Left hindlimb (tissue), 1 donor: Measurements from ENCODE around the gene TFCP2.
"Not testable (repeated sequence)": the region's sequence is repeated elsewhere in the genome, so short reads cannot be mapped to it uniquely, and the experiment has no call there.

Source experiments
- DNase-seq: peaks from one replicate; pipeline ENCODE4 v3.0.0-alpha.2; 2018

Gene TFCP2

DNA sequence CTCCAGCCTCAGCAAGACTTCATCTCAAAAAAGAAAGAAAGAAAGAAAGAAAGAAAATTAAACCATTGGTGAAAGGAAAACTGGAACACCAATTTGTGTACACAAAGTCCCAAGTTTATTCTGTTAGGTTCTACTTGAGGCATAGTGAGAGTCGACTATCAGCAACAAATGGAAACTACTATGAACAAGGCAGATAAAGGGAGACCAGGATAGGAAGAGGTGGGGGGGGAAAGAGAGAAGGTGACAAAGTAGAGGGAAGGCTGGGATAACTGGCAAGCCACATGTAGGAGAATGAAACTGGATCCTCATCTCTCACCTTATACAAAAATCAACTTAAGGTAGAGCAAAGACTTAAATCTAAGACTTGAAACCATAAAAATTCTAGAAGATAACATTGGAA lies 25.6 kb downstream of the TFCP2 start:
- DNase-seq = no peak

DNA sequence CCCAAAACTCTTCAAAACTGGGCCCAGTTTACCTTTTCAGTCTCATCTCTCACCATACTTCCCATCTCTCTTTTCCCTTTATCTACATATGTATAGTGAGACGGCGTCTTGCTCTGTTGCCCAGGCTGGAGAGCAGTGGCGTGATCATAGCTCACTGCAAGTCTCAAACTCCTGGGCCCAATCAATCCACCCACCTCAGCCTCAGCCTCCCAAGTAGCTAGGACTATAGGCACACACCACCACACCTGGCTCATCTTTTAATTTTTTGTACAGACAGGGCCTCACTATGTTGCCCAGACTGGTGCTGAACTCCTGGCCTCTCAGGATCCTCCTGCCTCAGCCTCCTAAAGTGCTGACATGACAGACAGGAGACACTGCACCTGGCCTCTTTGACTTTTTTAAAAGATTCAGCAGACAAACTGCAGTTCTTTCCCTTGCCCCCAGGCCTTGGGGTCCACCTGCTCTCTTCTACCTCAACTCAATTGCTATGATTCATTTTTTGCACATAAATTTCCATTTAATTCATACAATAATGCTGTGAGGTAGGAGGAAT lies 33.6 kb downstream of the TFCP2 start:
- no peak for DNase-seq

DNA sequence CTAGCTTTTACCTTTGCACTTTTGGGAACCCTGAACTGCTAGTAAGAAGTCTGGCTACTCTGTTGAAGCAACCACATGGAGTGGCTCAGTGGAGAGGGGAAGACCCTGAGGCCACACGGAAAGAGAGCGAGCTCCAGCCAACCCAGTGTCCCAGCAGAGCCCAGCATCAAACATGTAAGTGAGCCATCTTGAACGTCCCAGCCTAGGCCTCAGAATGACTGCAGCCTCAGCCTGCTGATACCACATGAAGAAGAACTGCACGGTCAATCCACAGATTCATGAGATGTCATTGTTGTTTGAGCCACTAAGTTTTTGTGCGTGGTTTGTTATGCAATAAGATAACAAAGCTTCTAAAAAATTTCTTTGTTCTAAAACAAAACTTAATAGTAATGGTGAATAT lies 40.2 kb downstream of the TFCP2 start:
- no peak for DNase-seq

DNA sequence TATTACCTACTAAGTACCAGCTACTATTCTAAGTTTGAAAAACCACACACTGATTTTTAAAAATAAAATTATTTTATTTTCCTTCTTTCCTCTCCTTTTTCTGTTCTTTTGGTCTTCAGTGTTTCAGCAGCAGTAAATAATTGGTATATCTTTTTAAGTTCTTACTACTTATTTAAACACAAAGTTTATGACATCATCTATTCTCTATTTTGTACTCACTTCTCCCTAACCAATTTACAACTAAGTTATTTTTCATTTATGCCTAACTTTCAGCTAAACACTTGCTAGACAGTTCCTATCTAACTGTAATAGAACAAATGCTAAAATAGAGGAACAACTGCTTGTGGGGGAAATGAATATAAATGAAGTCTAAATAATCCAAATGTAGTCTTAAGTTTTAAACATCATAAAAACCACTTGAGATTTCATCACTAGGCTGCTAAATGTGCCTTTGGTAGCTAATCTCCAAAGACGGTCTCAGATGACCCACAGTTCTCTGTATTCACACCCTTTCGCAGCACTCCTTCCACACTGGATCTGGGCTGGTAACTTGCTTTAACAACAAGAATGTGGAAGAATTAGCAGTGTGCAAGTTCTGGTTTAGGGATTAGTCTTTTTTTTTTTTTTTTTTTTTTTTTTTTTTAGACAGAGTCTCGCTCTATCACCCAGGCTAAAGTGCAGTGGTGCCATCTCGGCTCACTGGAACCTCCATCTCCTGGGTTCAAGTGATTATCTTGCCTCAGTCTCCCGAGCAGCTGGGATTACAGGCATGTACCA lies 41.0 kb downstream of the TFCP2 start:
- no peak for DNase-seq

DNA sequence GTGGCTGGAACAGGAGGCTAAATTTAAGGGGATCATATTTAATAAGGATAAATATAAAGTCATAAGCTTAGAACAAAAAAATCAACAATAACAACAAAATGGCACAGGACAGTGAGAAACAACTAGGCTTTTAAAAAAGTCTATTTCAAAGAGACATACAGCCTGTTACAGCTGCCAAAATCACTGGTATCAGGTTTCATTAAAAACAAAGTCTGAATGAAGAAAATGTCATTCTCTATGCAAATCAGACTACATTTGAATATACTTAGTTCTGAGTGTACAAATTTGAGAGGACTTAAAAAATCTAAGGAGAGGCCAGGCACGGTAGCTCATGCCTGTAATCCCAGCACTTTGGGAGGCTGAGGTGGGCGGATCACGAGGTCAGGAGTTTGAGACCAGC lies 44.0 kb downstream of the TFCP2 start:
- DNase-seq = no peak

DNA sequence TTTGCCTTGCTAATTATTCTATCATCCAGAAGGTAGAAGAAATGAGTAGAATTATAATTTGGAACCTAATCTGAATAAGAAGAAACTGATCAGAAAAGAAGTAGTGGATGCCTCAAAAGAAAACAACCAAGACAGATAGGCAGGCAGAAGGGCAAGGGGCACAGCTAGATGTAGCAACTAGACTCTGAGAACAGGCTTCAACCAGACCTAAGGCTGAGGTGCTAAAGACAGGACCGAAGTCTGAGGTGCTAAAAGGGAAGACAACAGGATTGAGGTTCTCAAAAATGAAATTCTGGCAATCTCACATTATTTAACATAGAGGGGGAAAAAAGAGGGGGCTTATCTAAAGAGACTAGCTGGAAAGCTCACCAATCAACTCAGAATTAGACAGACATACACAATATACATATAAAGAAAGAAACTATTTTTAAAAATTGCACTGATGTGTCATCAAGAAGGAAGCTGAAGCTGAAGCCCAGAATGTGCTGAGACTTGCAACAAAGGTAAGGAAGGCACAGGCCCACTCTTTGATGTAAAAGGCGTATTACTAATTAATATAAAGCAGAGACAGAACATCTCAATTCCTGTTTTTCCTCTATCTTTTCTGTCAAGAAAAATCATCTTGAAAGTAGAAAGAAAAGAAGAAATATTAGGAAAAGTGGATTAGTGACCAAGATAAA lies 45.7 kb downstream of the TFCP2 start:
- no peak for DNase-seq

DNA sequence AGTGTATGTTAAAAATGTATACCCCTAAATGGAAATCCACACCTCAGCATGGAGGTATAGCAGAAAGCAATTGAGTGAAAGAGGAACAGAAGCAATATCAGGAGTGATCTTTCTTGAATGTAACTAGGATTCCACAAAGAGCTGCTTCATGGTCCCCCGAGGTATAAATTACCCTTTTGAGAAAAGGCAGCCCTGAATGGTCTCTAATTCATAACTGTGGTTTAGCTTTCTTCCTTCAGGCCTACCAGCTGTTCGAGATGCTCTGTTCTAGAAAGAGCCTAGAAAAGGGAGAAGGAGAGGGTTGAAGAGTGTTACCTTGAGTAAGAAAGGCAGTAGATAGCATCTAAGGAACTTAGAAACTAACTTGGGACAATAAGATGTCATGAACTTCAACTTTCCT lies 46.6 kb downstream of the TFCP2 start:
- no peak for DNase-seq

DNA sequence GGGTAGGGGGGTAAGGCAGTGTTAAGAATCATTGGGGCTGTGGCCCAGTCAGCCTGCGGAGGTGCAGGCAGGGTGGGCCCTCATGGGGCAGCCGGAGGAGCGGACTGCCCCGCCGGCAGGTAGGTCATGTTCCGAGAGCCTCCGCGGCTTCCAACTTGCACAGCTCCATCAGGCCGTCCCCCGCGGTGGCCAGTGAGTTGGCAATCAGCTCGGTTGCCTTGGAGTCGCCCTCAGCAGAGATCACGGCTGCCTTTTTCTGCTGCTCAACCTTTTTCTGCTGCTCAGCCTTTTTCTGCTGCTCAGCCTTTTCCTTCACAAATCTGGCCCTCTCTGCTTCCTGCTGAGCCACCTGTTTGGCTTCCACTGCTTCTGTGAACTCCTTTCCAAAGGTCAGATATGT lies 48.4 kb downstream of the TFCP2 start:
- no peak for DNase-seq

DNA sequence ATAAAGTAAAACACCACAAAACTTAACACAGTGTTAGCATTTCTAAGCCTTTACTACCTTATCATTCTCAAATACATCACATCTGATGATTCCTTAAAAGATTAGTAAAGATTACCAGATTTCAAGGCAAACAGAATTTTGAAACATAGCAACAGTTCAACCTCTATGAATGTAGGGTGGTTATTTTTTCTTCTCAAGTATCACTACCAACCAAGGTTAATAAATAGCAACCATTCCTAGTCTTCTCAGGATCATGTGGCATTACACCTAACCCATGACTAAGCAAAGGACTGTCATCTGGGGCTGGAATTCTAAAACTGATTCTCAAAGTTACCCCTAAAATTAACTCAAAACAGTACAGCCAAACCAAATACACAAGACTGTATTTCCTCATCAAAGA lies 50.1 kb downstream of the TFCP2 start:
- no peak for DNase-seq

DNA sequence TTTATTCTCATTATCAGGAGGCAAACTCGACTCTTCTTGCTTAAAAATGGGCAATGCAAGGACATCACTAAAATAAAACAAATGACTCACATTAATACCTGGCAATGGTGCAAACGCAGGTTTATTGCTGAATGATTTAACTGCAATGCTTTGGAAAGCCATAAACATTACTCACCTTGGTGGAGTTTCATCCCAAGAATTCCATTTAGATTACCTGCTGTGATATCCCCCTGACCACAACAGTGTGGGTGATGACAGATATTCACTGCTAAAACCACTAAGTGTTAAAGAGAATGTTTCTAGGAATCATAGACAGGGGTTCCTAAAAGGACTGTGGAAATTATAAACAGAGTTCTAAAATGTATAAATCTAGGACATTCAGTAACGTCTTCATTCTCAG lies 54.2 kb downstream of the TFCP2 start:
- DNase-seq = no peak

DNA sequence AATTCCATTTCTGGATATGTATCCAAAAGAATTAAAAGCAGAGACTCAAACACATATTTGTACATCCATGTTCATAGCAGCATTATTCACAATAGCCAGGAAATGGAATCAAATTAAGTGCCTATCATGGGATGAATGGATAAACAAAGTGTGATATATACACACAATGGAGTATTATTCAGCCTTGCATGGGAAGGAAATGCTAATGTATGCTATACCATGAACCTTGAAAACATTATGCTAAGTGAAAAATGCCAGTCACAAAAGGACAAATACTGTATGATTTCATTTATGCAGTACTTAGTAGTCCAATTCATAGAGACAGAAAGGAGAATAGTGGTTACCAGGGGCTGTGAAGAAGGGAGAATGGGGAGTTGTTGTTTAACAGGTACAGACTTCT lies 57.4 kb downstream of the TFCP2 start:
- DNase-seq = no peak

GRCh38 chr12:51108136-51108535 lies 64.8 kb downstream of the TFCP2 start:
- DNase-seq = no peak

GRCh38 chr12:51103977-51104376 lies 69.0 kb downstream of the TFCP2 start:
- DNase-seq = no peak

DNA sequence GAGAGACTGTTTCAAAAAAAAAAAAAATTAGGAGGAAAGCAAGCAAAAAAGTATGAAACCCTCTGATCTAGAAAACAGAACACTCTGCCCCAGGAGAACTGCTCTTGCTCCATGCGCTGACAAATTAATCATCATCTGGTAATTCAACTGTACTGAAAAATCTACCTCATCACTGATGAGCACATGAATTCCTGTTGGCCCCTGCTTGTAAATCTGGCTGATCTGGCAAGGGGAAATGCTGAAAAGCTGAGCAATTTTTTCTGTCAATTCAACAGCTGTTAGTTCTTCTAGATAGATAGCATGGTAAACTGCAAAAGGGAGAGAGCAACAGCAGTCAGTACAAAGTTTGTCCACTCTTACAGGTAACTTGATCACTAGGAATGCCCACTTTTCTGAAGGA lies 74.3 kb downstream of the TFCP2 start:
- no peak for DNase-seq

GRCh38 chr12:51090705-51091229 lies 82.2 kb downstream of the TFCP2 start:
- DNase-seq = no peak

DNA sequence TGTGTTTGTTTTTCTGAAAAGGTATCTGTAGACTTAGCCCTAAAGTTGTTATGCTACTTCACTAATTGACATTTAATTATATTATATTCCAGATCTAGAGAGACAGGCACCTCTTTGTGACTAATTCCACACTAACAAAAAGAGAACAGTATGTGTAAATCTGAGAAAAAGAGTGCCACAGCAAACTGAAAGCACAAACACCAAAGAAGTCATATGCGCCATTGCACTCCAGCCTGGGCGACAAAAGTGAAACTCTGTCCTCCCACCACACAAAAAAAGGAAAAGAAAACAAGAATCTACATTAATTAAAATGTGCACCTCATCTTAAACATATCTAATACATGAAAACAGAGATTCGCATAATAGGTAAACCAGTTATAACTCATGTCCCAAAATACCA lies 85.1 kb downstream of the TFCP2 start:
- no peak for DNase-seq

DNA sequence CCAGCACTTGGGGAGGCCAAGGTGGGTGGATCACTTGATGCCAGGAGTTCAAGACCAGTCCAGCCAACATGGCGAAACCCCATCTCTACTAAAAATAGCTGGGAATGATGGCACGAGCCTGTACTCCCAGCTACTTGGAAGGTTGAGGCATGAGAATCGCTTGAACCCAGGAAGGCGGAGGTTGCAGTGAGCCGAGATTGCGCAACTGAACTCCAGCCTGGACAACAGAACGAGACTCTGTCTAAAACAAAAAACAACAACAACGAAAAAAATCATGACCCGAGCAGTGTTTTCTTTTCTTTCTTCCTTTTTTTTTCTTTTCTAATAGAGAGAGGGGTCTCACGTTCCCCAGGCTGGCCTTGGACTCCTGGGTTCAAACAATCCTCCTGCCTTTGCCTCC lies 86.0 kb downstream of the TFCP2 start:
- DNase-seq = no peak

- no peak for DNase-seq
Observed at GRCh38 chr12:51085757-51086156, 87.2 kb downstream of the TFCP2 start.

DNA sequence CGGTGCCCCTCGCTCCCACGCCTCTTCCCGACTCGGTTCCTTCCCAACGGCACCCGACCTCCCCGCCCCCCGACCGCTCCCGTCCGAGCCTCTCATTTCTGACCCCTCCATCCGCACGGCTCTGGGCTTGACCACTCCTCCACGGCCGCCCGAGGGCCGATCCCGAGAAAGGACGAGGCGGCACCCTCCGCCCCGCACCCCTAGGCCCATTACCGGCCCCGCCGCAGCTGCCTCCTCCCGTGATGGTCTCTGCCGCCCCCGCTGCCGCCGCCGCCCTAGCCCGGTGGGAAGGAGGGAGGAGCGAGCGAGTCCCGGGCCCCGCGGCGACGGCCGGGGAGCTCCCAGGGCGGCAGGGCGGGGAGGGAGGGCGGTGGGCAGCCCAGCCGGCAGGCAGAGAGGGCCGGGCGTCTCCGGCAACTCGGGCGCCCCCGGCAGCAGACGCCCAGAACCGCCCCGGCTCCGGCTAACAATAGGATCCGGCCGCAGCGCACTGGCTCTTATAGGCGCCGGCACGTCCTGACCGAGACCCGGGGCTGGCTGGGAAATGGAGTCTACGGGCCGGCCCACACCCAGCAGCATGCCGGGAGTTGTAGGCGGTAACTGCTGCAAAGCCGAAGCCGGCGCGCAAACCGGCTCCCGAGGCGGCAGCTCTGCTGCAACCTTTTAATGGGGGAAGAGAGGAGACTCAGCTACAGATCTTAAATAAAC lies 89.7 kb downstream of the TFCP2 start, which contains the start of gene CSRNP2:
TSS of gene CSRNP2 (minus strand) at position 471 of the 708 bp plus-strand sequence. CDS start 7,035 bp downstream, outside the sequence.
- DNase-seq = peak; percentile 98

- no peak for DNase-seq
Observed at GRCh38 chr12:51082561-51083125, 90.3 kb downstream of the TFCP2 start.

DNA sequence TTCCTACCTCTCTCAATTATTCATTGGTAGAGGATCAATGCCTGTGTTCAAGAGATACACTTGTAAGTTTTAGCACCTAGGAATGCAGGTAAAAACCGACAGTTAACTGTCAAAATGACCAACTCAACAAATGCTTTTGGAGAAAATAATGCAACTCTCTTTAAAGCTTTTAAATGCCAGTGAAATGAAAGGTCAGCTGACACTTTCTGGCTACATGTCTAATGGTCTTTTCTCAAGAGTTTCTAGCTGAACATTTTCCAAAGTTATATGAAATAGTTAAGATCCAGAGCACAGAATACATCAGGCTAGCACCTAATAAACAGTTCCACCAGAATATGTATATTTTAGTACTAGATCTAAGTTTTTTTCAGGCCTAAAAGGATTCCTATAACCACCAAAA lies 91.5 kb downstream of the TFCP2 start:
- no peak for DNase-seq

DNA sequence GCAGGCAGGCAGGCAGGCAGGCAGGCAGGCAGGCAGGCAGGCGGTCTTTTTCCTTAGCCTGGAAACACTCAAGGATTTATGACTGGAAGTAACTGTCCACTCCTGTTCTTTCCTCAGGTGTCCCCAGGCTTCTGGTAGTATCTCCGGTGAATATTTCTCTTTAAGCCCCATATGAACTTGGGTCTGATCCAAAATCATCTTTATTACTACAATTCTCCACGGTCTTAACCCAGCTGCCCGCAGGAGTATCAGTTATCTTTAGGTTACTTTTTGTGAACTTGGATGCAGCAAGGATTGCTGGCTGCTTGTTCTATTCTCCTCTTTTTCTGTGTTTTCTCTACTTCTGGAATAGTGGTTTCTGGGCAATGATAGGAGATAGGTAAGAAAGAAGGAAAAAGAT lies 92.8 kb downstream of the TFCP2 start:
- DNase-seq = no peak

DNA sequence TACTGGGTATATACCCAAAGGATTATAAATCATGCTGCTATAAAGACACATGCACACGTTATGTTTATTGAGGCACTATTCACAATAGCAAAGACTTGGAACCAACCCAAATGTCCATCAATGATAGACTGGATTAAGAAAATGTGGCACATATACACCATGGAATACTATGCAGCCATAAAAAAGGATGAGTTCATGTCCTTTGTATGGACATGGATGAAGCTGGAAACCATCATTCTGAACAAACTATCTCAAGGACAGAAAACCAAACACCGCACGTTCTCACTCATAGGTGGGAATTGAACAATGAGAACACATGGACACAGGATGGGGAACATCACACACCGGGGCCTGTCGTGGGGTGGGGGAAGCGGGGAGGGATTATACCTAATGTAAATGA lies 94.1 kb downstream of the TFCP2 start:
- DNase-seq = not testable (repeated sequence)
